Measurements from ENCODE around the gene ABCF2. TPM values are rescaled to one million over a fixed set of nuclear protein-coding genes. Genes with fewer than 3 reads are reported as not detected.

ABCF2 gene
- polyA plus RNA-seq, 3 donors = 18.0 to 22.0 (median 21.1) TPM

DNA sequence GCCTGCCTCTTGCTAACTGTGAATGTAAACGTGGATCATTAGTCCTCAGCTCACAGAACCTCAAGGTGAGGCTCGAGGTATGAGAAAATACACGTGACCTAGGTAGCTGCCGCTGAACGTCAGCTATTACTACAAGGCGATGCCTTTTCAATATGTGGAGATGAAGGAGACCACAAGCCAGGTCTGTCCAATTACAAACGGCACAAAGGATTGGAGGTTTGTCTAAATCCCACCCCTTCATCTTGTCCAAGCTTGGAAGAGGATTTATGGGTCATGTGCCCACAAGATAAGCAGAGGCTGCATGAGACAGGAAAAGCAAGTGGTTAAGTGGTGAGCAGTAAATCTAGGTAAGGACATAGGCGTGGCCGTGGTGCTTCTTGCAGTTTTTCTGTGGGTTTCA lies 20.1 kb downstream of the ABCF2 start:
- H4K20me1 ChIP-seq (ENCODE audit: insufficient read depth, low read length) = peaks cover 3% of the 10 kb centered on the region
- DNase-seq = no peak
- Mint-ChIP-seq H3K27me3 (ENCODE audit: low read depth in 3 of 3) (peaks cover 33 to 54% (median 34%) of the 10 kb centered on the region in 3 donors), H3K9me3 (peaks cover 0 to 4% (median 0%) of the 10 kb centered on the region in 7 donors), H3K27ac (no peak overlapping the region), H3K4me1 (no peaks in the 10 kb centered on the region), H3K4me3 (no peak overlapping the region), H3K36me3 (peaks cover 4 to 6% of the 10 kb centered on the region in 2 donors)
- no peaks in the 10 kb centered on the region for H3K4me1 ChIP-seq (ENCODE audit: control insufficient read depth in 1 of 2, insufficient read depth in 2 of 2, low read length in 2 of 2)
- intact Hi-C loops (cut with micrococcal nuclease) = no loop called here
- H3K4me2 ChIP-seq (replicated peaks; ENCODE audit: extremely low read depth, low read length, poor library complexity, severe bottlenecking) = no peak overlapping the region
- peaks cover 3 to 11% of the 10 kb centered on the region in 2 donors for H3K27me3 ChIP-seq (ENCODE audit: control insufficient read depth in 2 of 2, insufficient read depth in 2 of 2, low read length in 2 of 2)
- no peak overlapping the region for H3K4me3 ChIP-seq (replicated peaks in 1 of 3; ENCODE audit: low read depth in 2 of 3, low read length in 3 of 3)
- no peaks in the 10 kb centered on the region for H3K9me3 ChIP-seq (replicated peaks in 1 of 2; ENCODE audit: control insufficient read depth in 1 of 2, insufficient read depth in 1 of 2, low read length in 2 of 2)
- 0% methylated on average over 3 of the region's 9 CpGs for WGBS (ENCODE audit: insufficient coverage)
- no peaks in the 10 kb centered on the region for H3K79me2 ChIP-seq (ENCODE audit: insufficient read depth, low read length)
- no peak overlapping the region for H3K9ac ChIP-seq (ENCODE audit: insufficient read depth, low read length, poor library complexity, severe bottlenecking)
- TF ChIP-seq, protein P1, sequence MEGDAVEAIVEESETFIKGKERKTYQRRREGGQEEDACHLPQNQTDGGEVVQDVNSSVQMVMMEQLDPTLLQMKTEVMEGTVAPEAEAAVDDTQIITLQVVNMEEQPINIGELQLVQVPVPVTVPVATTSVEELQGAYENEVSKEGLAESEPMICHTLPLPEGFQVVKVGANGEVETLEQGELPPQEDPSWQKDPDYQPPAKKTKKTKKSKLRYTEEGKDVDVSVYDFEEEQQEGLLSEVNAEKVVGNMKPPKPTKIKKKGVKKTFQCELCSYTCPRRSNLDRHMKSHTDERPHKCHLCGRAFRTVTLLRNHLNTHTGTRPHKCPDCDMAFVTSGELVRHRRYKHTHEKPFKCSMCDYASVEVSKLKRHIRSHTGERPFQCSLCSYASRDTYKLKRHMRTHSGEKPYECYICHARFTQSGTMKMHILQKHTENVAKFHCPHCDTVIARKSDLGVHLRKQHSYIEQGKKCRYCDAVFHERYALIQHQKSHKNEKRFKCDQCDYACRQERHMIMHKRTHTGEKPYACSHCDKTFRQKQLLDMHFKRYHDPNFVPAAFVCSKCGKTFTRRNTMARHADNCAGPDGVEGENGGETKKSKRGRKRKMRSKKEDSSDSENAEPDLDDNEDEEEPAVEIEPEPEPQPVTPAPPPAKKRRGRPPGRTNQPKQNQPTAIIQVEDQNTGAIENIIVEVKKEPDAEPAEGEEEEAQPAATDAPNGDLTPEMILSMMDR (IDR thresholded peaks at IDR 0.05) = no peak
- H3K36me3 ChIP-seq (replicated peaks in 1 of 2; ENCODE audit: control insufficient read depth in 1 of 2, insufficient read depth in 2 of 2, low read length in 2 of 2) = peaks cover 0 to under 1% of the 10 kb centered on the region in 2 donors
- H3K27ac ChIP-seq (ENCODE audit: low read depth in 1 of 2, low read length in 2 of 2) = no peak overlapping the region
- H2AFZ ChIP-seq (ENCODE audit: insufficient read depth, low read depth, low read length, poor library complexity, severe bottlenecking) = no peak overlapping the region

DNA sequence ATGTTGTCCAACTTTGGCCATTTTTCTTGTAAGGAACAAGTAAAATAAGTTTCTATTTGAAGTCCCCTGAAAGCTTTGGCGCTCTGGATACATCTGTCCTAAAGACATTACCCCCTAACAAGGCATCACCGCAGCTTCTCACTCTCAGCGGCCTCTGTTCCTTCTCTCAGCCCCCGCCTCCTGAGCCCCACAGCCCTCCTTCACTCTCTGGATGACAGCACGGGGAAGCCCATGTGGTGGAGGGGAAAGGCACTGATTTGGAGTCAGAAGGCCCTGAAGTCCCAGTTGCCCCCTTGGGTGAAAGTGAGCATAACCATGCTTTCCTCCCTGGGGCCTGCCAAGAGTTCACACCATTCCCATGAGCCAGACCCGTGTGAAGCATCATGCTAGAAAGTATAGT lies 21.3 kb downstream of the ABCF2 start:
- H3K79me2 ChIP-seq (ENCODE audit: insufficient read depth, low read length) = no peaks in the 10 kb centered on the region
- H4K20me1 ChIP-seq (ENCODE audit: insufficient read depth, low read length) = peaks cover 3% of the 10 kb centered on the region
- H3K36me3 Mint-ChIP-seq = peaks cover 0 to 3% of the 10 kb centered on the region in 2 donors
- H2AFZ ChIP-seq (ENCODE audit: insufficient read depth, low read depth, low read length, poor library complexity, severe bottlenecking) = no peak overlapping the region
- no peak overlapping the region for H3K4me2 ChIP-seq (replicated peaks; ENCODE audit: extremely low read depth, low read length, poor library complexity, severe bottlenecking)
- H3K4me1 Mint-ChIP-seq = no peaks in the 10 kb centered on the region
- no CpG with 5 or more reads among the region's 6 CpGs for WGBS (ENCODE audit: insufficient coverage)
- intact Hi-C loops (cut with micrococcal nuclease) = no loop called here
- no peak overlapping the region for H3K27ac Mint-ChIP-seq
- peak overlapping the region in 1 of 2 donors; percentile 33 for H3K4me3 Mint-ChIP-seq
- H3K9ac ChIP-seq (ENCODE audit: insufficient read depth, low read length, poor library complexity, severe bottlenecking) = no peak overlapping the region
- H3K27me3 Mint-ChIP-seq (ENCODE audit: low read depth in 3 of 3) = peaks cover 35 to 59% (median 36%) of the 10 kb centered on the region in 3 donors
- H3K36me3 ChIP-seq (replicated peaks in 1 of 2; ENCODE audit: control insufficient read depth in 1 of 2, insufficient read depth in 2 of 2, low read length in 2 of 2) = no peaks in the 10 kb centered on the region
- TF ChIP-seq, protein P1 (IDR thresholded peaks at IDR 0.05) = no peak
- H3K27me3 ChIP-seq (ENCODE audit: control insufficient read depth in 2 of 2, insufficient read depth in 2 of 2, low read length in 2 of 2) = peaks cover 3 to 11% of the 10 kb centered on the region in 2 donors
- no peaks in the 10 kb centered on the region for H3K9me3 ChIP-seq (replicated peaks in 1 of 2; ENCODE audit: control insufficient read depth in 1 of 2, insufficient read depth in 1 of 2, low read length in 2 of 2)
- H3K9me3 Mint-ChIP-seq = peaks cover 0 to 4% (median 0%) of the 10 kb centered on the region in 7 donors
- no peak for DNase-seq
- H3K4me1 ChIP-seq (ENCODE audit: control insufficient read depth in 1 of 2, insufficient read depth in 2 of 2, low read length in 2 of 2) = no peaks in the 10 kb centered on the region
- no peak overlapping the region for H3K27ac ChIP-seq (ENCODE audit: low read depth in 1 of 2, low read length in 2 of 2)
- H3K4me3 ChIP-seq (replicated peaks in 1 of 3; ENCODE audit: low read depth in 2 of 3, low read length in 3 of 3) = no peak overlapping the region

Measured in CD14-positive monocyte (primary cell).